Muscle of back (tissue), 13 donors: ENCODE data around the gene CIAO3. TPM values are rescaled to one million over a fixed set of nuclear protein-coding genes. Genes with fewer than 3 reads are reported as not detected.

Experiments used
- DNase-seq, 3 donors: peaks; one replicate each; pipeline versions ENCODE4 v3.0.0 to v3.0.0-alpha.2; 2013
- long read RNA-seq, 9 donors: transcript quantifications; one replicate each; lab custom pipeline, GENCODE V29; 2026
- polyA plus RNA-seq, 10 donors: library from polyadenylated mRNA; unstranded; fragments of 120-200 nt; gene quantifications; one replicate each; pipeline ENCODE4 v1.2.1, GENCODE V29; 2013; ENCODE audit not compliant: insufficient read length in 10 of 10

The CIAO3 gene
- 10 to 100 TPM; 11.4 to 17.5 (median 15.0) TPM for polyA plus RNA-seq
- long read RNA-seq, donor 1, partial matches to known transcripts = 0 of 6 reads
- long read RNA-seq, donor 1, other reads (novel, unspliced or antisense) = 0 of 6 reads
- long read RNA-seq, donor 2, partial matches to known transcripts = 6 of 12 reads
- long read RNA-seq, donor 2, other reads (novel, unspliced or antisense) = 0 of 12 reads
- long read RNA-seq, donor 3 = 0 reads
- long read RNA-seq, donor 4, partial matches to known transcripts = 0 of 3 reads
- long read RNA-seq, donor 4, other reads (novel, unspliced or antisense) = 0 of 3 reads
- long read RNA-seq, donor 5, partial matches to known transcripts = 0 of 4 reads
- long read RNA-seq, donor 5, other reads (novel, unspliced or antisense) = 0 of 4 reads
- long read RNA-seq, donor 6, partial matches to known transcripts = 0 of 5 reads
- long read RNA-seq, donor 6, other reads (novel, unspliced or antisense) = 0 of 5 reads
- long read RNA-seq, donor 7, partial matches to known transcripts = 0 of 6 reads
- long read RNA-seq, donor 7, other reads (novel, unspliced or antisense) = 0 of 6 reads
- long read RNA-seq, donor 8, partial matches to known transcripts = 0 of 6 reads
- long read RNA-seq, donor 8, other reads (novel, unspliced or antisense) = 0 of 6 reads
- long read RNA-seq, donor 9, partial matches to known transcripts = 0 of 1 reads
- long read RNA-seq, donor 9, other reads (novel, unspliced or antisense) = 0 of 1 reads

DNA sequence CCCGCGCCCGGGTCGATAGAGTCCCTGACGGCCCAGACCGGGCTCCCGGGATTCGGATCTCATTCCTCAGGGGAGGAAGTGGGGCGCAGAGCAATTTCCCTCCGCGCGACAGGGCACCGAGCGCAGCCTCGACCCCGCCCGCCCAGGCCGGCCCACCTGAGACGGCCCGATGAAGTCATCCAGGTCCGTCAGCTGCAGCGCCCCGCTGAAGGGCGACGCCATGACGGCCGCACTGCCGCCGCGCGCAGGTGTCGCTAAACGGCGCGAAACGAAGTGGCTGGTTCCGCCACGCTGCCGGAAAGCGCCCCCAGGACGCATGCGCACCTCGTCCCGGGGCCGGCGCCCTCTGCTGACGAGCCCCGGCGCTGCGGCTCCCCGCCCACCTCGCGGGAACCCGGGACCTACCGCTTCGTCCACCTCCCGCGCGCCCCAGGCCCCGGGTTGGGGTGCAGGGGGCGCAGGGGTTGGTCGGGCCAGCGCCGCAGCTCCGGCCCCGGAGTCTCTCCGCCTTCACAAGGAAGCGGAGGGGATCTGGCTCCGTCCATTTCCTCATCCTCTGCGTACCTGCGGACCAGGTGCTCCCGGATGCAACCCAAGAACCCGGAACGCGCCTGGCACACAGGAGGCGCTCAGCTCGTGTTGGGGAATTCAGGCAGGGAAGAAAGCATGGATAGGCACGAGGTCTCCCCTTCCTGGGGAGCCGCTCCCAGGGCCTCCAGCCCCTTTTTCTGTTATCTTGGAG is at the start of gene CIAO3:
Gene CIAO3 (minus strand): TSS at position 234 of the 742 bp plus-strand sequence. CDS start 12 bp downstream, at position 222.
- DNase-seq = peak; percentile 86 to 95 (median 92)

DNA sequence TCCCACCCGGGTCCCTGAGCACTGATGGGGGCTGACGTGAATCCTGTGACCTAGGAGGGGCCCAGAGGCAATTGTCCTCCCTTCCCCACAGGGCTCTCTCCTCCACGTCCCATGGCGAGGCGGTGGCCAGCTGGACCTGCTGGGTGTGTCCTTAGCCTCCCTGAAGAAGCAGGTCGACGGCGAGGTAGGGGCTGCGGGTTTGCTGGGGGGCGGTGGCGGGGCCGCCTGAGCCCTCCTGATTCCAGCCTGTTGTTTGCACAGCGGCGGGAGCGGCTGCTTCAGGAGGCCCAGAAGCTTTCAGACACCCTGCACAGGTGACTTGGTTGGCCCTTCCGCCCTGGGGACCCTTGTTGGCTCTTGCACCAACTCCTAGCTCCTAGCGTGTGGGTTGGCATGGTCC is 49.3 kb upstream of the CIAO3 start:
- DNase-seq = no peak

- DNase-seq = no peak
These were observed 48.5 kb upstream of the CIAO3 start for GRCh38 chr16:789191-789850.

DNA sequence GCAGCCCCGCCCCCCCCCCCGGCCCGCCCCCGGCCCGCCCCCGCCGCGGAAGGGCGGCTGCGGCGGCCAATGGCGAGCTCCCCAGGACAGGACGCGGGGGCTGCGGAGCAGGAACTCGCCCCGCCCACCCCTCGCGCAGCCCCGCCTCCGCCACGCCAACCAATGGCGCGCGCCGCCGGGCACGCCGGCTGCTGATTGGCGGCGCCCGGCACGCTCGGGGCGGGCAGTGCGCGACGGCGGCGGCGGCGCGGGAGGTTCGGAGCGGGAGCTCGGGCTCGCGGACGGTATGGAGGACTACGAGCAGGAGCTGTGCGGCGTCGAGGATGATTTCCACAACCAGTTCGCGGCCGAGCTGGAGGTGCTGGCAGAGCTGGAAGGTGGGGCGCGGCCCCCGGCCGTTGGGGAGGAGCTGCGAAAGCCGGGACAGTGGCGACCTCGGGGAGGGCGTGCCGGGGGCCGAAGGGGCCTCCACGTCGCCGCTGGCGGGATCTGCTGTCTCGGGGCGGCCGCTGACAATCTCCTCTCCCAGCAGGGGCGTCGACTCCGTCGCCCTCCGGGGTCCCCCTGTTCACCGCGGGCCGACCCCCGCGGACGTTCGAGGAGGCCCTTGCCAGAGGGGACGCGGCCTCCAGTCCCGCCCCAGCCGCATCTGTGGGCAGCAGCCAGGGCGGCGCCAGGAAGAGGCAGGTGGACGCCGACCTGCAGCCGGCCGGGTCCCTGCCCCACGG is 47.8 kb upstream of the CIAO3 start, which contains the start of gene CHTF18:
Gene CHTF18 (plus strand): TSS at position 222 of the 728 bp plus-strand sequence. CDS start 65 bp downstream, at position 287.
- DNase-seq = peak; percentile 93 to 95 (median 94)

- no peak for DNase-seq
These were observed 47.2 kb upstream of the CIAO3 start, which contains the start of gene RPUSD1 for GRCh38 chr16:787978-788398. TSS of gene RPUSD1 (minus strand) at chr16:788381. CDS start at chr16:787737, 644 bp downstream.

DNA sequence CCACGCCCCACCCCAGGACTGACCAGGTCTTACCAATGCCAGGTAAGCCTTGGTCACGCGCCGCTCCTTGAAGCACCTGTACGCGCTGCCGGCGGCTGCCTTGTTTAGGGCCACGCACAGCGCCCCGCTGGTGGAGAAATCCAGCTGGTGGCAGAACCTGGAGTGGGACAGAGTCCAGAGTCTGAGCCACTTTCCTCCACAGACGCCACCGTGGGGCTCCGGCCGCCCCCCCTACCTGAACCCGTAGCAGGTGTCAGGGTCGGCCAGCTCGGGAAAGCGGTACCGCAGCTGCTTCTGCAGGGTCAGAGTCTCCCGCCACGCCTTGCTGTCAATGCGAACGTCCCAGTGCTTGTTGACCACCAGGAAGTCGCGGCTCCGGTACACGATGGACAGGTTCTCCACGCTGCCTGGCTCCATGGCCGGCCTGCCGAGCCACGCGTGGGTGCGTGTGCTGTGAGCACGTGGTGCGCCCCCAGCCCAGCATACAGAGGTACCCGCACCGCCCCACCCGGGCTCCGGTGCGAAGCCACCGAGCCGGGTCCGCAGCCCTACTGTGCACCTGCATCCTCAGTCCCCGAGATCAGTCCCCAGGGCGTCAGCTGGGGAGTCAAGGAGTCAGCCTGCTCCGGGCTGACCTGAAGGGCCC is 46.6 kb upstream of the CIAO3 start:
- DNase-seq = no peak

DNA sequence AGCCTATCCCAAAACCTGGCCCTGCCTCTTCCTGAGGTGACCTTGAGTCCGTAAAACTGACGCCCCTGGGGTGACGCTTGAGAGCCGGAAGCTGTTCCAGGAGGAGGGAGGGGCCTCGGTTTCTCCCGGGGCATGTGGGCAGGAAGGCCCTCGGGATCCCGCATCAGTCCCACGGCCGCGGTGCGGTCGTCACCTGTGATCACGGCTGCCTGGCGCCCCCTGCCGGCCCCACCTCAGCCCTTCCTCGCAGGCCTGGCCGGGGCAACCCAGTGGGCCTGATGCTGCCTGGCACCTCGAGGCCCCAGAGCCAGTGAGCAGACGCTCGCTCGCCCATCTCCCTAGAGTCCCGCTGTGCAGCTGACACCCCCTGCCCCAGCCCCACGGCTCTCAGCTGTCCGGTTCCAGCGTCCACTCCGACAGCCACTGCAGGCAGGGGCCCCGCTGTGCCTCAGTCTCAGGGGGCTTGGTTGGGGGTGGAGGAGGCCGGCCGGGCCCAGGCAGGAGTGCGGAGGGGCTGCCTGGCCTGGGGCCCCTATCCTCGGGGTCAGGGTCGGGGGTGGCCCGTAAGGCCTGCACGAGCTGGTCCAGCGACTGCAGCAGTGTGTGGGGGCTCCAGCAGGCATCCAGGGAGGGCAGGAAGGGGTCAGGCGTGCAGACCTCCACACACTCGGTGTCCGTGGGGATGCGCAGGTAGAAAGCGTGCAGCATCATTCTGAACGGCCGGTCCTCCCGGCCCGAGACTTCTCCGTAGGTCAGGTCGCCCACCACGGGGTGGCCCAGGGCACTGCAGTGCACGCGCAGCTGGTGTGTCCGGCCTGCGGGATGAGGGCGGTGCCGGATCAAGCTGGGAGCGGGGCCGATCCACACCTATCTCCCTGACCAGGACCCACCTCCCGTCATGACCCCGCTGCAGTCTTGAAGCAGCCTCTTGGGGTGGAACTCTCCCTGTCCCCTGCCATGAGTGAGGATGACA is 45.1 kb upstream of the CIAO3 start:
- DNase-seq = peak in 1 of 3 donors; percentile 30

- DNase-seq = no peak
These were observed 43.6 kb upstream of the CIAO3 start for GRCh38 chr16:784431-784830.

DNA sequence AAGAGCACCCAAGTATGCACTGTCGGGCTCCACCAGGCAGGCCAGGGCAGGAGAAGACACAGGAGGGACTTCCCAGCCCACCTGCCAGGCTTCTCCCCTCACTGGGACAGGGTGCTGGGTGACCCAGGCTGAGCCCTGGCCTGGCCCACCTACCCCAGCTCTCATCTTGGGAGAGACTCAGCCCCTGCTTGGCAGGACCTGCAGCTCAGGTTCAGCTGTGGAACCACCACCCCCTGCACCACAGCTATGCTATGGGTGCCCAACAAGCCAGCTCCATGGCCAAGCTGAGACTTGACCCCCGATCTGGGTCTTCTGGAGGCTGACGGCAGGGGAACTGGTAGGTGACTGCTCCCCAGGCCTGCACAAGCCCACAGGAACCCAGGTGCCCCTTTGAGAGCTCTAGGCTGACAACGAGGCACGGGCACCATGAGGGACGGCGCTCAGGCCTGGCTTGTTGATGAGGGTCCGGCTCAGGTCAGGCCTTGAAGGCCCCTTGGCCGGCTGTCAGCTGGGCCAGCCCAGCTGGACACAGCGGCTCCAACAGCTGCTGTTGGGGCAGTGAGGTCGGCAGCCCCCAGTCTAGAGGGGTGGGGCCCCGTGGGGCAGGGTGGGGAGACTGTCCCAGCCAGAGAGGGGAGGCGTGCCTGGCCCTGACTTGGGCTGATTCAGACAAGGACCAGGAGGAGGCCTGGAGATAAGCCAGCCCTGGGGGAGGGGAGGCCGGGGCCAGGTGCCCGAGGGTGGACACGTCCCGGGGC is 42.8 kb upstream of the CIAO3 start:
- DNase-seq = no peak

- DNase-seq = no peak
These were observed 42.1 kb upstream of the CIAO3 start for GRCh38 chr16:782766-783403.

DNA sequence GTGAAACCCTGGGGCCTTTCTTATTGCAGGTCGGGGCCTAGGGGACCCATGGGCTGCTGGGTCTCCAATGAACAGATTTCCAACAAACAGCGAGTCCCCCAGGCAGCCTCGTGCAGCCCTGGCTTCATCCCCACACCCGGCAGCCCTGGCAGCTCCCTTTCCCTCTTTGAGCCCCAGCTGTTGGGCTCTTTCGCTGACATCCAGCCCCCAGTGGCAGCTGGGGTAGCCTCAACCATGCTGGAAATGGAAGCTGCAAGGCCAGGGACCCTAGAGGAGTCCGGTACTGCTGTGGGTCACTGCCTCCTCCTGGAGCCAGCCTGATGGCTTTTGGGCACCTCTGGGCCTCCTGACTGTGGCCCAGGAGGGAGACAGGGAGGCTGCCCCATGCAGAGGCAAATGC is 41.5 kb upstream of the CIAO3 start:
- no peak for DNase-seq

GRCh38 chr16:781346-782010 is 40.7 kb upstream of the CIAO3 start:
- DNase-seq = no peak

GRCh38 chr16:780296-780695 is 39.5 kb upstream of the CIAO3 start:
- DNase-seq = no peak

- no peak for DNase-seq
These were observed 38.8 kb upstream of the CIAO3 start for GRCh38 chr16:779561-779960.

- DNase-seq = no peak
These were observed 38.2 kb upstream of the CIAO3 start for GRCh38 chr16:778909-779527.

GRCh38 chr16:778447-778846 is 37.6 kb upstream of the CIAO3 start:
- DNase-seq = no peak

DNA sequence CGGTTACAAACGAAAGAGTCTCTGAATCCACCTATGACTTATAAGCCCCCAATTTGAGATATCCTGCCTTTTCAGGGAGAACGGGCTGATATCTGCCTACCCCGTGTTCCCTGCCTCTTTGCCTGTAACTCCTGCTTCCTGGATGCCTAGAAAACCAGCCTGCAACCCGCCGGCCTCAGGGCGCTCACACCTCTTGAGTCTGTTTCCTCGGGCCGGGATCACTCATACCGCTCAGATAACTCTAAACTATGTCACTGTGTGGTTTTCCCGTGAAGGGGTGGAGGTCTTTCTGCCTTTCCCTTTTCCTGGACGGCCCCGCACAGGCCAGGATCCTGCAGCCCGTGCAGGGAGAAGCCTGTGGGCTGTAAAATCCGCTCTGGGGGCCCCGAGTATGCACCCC is 37.0 kb upstream of the CIAO3 start:
- DNase-seq = no peak
